Peyer's patch (tissue), 4 donors: ENCODE measurements around the gene DACH1.

Source experiments
- CTCF ChIP-seq, 6 experiments: fragments of 450-650 bp in 4 of 6; fragments of 200-600 bp in 2 of 6; sonication (generic) in 1 of 6; IDR thresholded peaks; one replicate each; pipeline ENCODE4 v1.5.1; 2017 to 2019; ENCODE audit warnings: antibody characterized with exemption in 6 of 6, mild to moderate bottlenecking in 3 of 6, moderate library complexity in 1 of 6
- POLR2A ChIP-seq, 2 donors: fragments of 450-650 bp; IDR thresholded peaks; one replicate each; pipeline ENCODE4 v1.5.1; 2017; ENCODE audit warnings: antibody characterized with exemption in 2 of 2, mild to moderate bottlenecking in 2 of 2, moderate library complexity in 2 of 2

- TF ChIP-seq CTCF (IDR thresholded peaks at IDR 0.05) (no peak), POLR2A (IDR thresholded peaks at IDR 0.05) (no peak)
These were observed 270.9 kb downstream of the DACH1 start for GRCh38 chr13:71596116-71596515.
